ENCODE results near the gene IL10RA.
"Not testable (repeated sequence)": the region's sequence is repeated elsewhere in the genome, so short reads cannot be mapped to it uniquely, and the experiment has no call there.

The IL10RA gene

DNA sequence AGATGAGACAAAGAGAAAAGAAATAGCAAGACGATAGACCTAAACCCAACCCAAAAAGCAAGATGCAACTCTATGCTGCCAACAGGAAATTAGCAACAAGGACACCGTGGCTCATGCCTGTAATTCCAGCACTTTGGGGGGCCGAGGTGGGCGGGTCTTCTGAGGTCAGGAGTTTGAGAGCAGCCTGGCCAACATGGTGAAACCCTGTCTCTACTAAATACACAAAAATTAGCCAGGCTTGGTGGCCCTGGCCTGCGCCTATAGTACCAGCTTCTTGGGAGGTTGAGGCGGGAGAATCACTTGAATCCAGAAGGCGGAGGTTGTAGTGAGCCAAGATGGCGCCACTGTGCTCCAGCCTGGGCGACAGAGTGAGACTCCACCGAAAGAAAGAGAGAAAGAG lies 24.3 kb upstream of the IL10RA start:
- FAIRE-seq (no peak), DNase-seq (ENCODE audit: low spot score) (no peak)

DNA sequence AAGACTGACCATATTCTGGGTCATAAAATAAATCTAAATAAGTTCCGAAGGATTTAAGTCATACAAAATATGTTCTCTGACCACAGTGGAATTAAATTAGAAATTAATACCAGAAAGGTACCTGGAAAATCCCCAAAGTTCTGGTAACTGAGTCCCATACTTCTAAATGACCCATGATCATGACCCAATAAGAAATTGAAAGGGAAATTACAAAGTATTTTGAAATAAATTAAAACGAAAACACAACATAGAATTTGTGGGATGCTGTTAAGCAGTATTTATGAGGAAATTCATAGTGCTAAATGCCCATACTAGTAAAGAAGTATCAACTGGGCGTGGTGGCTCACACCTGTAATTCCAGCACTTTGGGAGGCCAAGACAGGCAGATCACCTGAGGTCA lies 23.4 kb upstream of the IL10RA start:
- FAIRE-seq (no peak), DNase-seq (ENCODE audit: low spot score) (no peak)

DNA sequence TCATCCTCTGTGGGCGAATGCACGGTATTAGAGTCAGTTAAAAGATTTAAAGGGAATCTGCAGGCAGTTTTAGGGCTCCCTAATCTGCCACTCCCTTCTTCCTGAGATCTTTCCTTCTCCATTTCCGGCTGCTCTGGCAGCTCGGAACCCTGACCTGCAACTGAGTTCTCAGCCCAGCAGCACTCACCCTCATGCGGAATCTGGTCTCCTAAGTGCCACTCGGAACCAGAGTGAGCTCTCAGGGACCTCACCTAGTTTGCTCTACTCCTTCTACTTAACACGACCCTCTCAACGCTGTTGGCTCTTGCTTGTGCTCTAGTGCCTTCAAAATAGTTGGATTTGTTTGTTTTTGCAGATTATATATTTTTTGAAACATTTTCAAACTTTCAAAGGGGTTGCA lies 19.3 kb upstream of the IL10RA start:
- no peak for FAIRE-seq
- no peak for DNase-seq (ENCODE audit: low spot score)

DNA sequence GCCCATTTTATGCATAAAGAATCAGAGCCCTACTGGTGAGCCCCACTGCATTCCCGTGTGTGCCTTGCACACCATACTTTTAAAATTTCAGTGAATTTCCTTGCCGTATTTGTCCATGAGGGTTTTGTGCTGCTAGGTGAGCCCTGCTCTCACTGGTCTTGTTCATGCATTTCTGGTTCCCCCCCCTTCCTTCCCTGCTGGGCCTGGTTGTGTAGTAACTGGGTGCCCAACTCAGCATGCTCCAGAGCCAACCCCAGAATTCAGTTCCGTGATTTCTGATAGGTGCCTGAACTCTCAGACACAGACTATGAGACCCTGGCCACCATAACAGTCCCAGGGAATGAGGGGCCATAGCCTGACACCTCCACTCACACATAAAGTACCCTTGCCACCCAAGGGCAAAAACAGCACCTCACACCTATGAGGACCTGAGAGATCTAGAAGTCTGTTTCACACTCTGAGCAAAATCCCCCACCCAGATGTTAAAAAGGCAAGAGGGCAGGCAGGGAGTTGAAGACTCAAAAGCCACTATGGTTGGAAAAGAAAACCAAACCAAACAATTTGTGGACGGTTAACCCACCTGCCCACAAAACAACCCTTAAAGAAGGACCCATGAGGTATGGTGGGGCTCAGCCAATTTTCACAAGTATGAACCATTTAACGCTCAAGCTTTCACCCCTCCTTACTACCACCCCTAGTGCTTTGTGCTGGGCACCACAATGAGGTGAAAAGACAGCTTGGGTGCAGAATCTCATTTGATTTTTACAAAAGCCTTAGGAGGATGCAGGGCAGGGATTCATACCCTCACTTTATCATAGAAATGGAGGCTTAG lies 16.8 kb upstream of the IL10RA start:
- FAIRE-seq, result no peak

DNA sequence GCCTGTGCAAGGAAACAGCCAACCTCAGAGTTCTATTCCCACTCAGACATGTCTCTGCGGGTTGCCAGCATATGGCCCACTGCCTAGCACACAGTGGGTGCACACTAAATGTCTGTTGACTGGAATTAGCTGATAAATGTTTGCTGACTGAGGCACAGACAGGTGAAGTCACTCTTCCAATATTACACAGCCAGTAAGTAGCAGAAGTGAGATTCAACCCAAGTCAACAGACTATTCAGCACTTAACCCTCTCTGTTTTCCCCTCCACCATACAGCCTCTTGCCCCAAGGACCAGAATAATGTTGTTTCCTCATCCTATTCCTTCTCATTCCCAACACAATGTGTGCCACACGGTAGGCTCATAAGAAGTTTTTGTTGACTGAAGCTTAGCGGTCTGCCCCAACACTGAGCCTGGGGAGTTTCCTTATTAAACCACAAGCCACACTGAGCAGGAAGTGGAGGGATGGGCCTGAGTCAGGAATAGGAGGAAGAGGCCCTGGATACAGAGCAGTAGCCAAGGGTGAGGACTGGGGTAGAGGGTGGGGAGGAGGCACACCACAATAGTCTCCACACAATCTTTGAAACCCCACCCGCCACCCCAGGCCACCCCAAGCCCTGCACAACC lies 15.7 kb upstream of the IL10RA start:
- DNase-seq (ENCODE audit: low spot score), result peak; percentile 35
- FAIRE-seq, result peak; percentile 55

More for the DNA sequence above, 16.8 kb upstream of the IL10RA start:
- DNase-seq (ENCODE audit: low spot score), result no peak

DNA sequence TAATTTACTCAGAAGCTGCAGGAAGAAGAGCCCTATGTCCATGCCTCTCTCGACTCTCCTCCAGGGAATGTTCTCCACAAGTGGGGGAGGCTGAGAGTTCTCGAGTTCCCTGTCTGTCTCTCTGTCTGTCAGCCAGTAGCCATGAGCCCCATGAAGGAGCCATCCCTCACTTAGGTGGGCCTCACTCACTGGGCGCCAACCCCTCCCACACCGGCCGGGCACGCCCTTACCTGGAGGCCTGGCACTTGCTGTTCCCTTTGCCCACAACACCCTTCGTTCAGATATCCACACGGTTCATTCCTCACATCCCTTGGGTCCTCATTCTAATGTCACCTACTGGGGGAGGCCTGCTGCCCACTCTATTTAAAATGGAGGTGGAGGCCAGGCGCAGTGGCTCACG lies 14.2 kb upstream of the IL10RA start:
- FAIRE-seq (no peak), DNase-seq (ENCODE audit: low spot score) (no peak)

DNA sequence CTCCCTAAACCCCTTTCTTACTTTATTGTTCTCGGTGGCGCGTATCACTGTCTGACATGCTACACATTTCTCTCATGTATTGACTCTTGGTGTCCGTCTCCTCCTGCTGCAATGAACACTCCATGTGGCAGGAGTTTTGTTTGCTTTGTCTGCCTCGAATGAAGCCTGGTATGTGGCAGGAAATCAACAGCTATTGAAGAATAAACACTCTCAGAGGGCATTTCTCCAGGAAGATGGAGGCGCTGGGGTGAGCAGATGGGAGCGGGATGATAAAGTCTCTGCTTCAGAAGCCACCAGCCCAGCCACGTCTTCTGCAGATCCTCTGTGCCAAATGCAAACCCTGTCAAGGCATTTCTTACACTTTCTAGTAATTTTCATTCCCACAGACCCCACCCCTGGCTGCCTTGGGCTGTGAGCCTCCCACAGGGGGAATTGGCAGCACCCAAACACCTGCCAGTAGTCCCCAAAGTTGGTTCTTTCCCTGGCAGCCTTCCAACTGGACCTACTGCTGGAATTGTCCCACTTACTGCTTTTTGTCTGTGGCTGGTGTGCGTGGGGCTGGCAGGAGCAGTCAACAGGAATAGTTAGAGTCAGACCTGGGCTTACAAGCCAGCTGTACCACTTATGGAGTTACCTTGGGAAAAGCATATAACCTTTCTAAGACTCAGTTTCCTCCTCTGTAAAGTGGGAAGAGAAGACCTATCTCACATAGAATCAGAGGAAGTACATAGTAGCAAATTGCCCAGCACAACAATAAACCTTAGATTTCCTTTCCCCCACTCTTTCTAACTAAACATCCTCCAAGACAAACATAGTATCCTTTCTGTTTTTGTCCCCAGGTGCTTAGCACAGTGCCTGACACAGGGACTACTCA lies 13.3 kb upstream of the IL10RA start:
- no peak for FAIRE-seq
- no peak for DNase-seq (ENCODE audit: low spot score)

DNA sequence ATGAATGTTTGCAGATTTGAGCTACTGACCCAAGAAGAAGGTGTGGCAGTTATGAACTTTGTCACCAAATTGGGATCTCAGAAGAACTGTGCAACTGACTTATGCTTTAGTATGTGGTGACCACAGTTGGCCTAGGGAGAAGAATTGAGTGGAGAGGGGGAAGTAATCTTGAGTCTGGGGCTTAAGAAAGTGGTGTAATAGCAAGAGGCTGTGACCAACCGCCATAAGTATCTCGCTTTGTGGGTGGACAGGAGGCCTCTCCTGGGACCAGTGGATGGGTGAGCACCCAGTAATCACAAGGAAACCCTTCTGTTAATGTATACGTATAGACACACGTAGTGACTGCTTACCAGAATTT lies 12.7 kb upstream of the IL10RA start:
- FAIRE-seq, result no peak
- no peak for DNase-seq (ENCODE audit: low spot score)

DNA sequence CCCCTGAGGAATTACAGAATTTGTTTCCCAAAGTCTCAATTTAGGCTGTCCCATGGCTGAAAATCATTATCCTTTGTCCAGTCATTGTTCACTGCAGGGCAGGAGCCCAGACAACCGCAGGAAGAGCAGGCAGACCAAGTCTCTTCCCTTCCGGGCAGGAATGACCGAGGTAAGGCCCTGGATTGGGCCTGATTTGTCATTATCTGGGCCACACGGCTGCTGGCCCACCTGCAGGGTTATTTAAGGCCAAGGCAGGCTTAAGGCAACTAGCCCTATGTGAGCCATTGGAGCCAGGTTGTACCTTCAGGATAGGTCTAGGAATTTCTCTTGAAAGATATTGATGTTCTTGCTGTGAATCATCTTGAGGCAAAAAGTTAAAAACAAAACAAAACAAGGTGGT lies 9.7 kb upstream of the IL10RA start:
- FAIRE-seq (no peak), DNase-seq (ENCODE audit: low spot score) (no peak)

DNA sequence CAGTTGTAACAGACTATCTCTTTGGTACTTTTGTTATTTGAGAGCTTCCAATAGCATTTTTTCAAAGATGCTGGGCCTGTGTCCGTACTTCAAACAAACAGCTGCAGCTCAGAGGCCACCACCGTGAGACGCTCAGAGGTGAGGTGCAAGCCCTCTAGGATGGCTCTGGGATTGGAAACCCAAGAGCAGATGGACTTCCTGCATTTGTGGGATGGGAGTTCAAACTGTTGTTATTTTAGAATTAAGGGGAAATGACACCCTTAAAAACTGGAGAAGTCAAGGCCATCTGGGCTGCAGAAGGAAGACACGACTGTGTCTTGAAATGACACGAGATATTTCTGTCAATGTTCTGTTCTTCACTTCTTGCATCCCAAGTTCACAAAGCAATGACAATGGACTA lies 9.2 kb upstream of the IL10RA start:
- no peak for DNase-seq (ENCODE audit: low spot score)
- no peak for FAIRE-seq

DNA sequence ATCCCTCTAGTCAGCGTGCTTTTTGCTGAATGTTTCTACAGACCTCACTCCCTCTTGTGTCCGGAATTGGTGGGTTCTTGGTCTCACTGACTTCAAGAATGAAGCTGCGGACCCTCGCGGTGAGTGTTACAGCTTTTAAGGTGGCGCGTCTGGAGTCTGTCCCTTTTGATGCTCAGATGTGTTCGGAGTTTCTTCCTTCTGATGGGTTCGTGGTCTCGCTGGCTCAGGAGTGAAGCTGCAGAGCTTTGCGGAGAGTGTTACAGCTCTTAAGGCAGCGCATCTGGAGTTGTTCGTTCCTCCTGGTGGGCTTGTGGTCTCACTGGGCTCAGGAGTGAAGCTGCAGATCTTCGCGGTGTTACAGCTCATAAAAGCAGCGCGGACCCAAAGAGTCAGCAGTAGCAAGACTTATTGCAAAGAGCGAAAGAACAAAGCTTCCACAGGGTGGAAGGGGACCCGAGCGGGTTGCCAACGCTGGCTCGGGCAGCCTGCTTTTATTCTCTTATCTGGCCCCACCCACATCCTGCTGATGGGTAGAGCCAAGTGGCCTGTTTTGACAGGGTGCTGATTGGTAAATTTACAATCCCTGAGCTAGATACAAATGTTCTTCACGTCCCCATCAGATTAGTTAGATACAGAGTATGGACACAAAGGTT lies 8.5 kb upstream of the IL10RA start:
- not testable (repeated sequence) for DNase-seq (ENCODE audit: low spot score); FAIRE-seq

DNA sequence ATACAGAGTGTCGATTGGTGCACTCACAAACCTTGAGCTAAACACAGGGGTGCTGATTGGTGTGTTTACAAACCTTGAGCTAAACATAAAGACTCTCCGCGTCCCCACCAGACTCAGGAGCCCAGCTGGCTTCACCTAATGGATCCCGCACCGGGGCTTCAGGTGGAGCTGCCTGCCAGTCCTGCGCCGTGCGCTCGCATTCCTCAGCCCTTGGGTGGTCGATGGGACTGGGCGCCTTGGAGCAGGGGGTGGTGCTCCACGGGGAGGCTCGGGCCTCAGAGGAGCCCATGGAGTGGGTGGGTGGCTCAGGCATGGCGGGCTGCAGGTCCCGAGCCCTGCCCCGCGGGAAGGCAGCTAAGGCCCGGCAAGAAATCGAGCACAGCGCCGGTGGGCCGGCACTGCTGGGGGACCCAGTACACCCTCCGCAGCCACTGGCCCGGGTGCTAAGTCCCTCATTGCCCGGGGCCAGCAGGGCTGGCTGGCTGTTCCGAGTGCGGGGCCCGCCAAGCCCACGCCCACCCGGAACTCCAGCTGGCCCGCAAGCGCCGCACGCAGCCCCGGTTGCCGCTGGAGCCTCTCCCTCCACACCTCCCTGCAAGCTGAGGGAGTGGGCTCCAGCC lies 7.8 kb upstream of the IL10RA start:
- DNase-seq (ENCODE audit: low spot score); FAIRE-seq: not testable (repeated sequence)

DNA sequence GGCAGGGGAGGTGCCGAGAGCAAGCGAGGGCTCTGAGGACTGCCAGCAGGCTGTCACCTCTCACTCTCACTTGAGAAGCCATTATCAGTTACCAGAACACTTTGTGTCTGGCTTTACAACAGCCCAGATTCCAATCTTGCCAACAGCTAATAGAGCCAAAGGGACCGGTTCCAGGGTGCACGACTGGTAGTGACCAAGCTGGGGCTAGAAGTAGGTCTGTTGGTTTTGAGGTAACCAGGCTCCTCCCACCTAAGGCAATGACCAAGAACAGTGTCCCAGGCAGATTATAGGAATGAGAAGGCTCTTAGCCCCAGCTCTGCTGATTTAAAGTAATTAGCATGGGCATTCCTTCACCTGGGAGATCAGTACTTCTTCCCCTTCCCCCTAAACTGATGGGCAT lies 7.2 kb upstream of the IL10RA start:
- FAIRE-seq (no peak), DNase-seq (ENCODE audit: low spot score) (no peak)

DNA sequence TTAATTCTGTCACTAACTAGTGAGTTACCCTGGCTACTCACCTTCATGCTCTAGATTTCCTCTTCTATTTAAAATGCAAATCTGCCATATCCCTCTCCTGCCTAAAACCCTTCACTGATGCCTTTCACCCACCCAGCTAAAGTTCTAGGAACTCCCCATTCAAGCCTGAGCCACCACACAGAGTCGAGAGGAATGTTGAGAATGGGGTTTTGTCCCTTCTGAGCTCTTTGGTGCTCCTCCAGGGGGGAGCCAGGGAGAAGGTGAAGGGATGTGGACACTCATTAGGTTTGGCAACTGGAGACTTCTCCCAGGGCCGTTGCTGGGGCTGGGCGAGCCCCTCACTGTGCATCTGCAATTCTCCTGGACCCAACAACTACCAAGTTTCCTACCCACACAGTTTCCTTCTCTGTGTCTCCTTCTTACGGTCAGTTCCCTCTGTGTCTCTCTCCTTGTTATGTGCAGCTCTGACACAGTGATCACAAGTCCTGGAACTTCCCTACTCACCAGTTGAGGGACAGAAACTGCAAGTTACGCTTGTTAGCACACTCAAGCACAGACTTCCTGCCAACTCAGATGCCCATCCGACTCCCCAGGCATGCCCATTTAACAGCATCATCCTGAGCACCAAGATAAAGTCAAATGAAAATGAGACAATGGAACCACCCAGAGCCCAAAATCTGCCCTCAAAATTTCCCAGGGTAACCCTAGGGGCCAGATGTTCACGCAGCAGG lies 6.5 kb upstream of the IL10RA start:
- FAIRE-seq (no peak), DNase-seq (ENCODE audit: low spot score) (no peak)

DNA sequence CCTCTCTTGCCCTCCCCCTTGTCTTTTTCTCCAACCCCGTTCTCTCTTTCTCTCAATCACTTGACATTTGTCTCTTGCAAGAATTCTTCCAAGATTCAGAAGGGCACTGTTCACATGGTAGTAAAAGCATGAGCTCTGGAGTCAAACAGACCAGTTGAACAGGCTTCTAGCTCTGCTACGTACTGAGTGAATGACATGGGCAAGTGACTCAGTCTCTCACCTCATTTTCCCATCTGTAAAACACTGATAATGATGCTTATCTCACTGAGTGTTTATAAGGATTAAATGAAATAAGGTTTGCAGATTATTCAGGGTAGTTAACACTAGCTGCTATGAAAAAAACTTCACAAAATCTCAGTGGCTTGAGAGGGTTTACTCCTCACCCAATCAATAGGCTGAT lies 5.9 kb upstream of the IL10RA start:
- DNase-seq (ENCODE audit: low spot score), result no peak
- no peak for FAIRE-seq

DNA sequence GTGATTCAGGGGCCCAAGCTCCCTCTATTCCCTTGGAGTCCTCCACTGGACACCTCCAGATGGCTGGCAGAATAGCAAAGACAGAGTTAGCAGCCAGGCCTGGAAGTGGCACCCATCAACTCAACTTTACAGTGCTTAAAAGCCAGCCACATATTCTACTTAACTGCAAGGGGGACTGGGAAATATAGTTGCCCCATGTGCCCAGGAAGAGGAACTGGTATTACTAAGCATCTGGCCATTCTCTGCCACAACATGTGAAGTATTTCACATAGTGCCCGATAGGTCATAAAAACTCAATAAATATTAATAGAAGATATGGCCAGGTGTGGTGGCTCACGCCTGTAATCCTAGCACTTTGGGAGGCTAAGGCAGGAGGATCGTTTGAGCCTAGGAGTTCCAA lies 5.5 kb upstream of the IL10RA start:
- DNase-seq (ENCODE audit: low spot score) (no peak), FAIRE-seq (no peak)

DNA sequence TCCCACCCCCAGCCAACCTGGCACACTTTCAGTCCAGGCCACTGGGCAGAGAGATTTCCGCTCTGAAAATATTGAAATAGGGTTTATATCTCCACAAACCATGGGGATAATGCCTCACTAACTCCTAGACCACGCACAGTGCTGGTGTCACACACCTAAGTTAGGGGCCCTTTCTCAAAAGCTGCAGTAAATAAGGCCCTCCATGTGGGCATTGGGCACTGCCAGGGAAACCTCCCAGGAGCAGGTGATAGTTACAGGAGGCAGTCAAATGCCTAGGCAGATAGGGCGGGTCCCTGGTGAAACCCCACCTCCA lies 3.1 kb upstream of the IL10RA start:
- no peak for DNase-seq (ENCODE audit: low spot score)
- no peak for FAIRE-seq

DNA sequence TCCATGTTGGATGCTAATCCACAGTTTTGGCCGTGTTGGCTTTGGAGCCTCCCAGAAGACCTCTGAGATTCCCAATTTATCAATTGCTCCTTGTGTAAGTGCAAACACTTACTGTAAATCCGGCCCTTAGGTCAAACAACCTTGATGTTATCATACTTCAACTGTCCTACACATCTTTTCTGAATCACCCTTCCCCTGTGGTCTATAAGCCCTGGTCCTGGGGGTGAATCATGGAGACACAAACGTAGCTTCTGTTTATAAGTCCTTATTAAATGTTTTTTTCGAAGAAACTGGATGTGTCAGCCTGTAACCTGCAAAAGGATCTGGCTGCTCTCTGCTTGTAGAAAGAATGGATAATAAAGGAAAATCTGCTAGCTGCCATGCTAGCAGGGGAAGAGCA lies 1.7 kb upstream of the IL10RA start:
- no peak for FAIRE-seq
- no peak for DNase-seq (ENCODE audit: low spot score)

DNA sequence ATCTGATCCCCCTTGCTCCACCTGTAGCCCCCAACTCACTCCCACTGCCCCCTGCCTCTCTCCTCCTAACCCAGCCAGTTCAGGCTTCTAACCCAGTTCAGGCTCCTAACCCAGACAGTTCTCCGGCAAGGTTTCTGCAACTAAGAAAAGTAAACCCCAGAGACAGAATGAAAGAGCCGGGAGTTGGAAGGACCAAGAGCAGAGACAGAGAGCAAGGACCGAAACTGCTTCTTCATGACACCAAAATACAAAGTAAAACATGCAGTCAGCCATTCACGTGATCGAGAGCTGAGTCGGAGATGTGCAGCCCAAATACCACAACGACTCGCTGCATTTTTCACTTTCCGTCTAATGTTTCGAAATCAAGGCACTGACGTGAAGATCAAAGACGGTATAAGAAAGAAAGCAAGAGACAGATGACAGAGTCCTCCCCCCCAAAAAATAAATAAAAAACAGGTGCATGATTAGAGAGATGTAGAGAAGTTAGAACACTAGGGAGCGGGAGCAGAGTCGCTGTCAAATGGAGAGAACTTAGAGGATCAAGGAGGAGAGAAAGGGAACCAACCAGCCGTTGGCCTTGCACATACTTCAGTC lies 884 bp downstream of the IL10RA start:
- no peak for FAIRE-seq
- DNase-seq (ENCODE audit: low spot score), result no peak

DNA sequence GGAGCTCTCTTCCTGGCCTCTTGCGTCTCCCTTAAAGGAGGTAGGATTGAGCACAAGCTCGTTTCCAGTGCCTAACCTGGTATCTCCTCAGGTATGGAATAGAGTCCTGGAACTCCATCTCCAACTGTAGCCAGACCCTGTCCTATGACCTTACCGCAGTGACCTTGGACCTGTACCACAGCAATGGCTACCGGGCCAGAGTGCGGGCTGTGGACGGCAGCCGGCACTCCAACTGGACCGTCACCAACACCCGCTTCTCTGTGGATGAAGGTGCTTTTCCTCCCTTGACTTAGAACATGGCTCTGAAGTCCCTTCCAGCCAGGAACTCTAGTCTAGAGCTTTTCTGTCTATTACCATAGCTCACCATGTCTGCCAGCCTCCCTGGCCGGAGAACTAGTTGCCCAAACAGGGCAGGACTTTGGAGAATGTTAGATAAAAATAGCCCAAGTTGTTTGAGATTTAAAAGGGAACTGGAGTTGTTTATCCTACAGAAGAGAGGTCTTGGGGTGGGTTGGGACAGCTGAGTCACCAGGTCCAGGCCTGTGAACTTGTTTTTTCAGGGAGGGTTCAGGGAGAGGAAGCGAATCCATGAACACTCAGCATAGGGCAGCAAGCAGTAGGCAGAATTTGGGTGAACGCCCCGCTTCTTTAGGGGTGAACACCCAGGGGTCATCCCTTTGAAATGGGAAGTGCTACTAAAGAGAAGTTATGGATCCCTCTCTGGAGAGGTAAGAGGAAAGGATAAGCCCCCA lies 3.3 kb downstream of the IL10RA start:
- DNase-seq (ENCODE audit: low spot score), result no peak
- no peak for FAIRE-seq

All from RCC 7860 (cell line).